Erythroblast (primary cell): ENCODE results near the gene THOP1.

ENCODE experiments used
- GATA1 ChIP-seq: IDR thresholded peaks from 2 replicates; pipeline ENCODE4 v1.6.1; 2011; ENCODE audit warnings: low read depth, mild to moderate bottlenecking, control low read depth, low read length, moderate library complexity
- POLR2A ChIP-seq: IDR thresholded peaks from 2 replicates; pipeline ENCODE4 v1.6.1; 2011; ENCODE audit warnings: mild to moderate bottlenecking, low read length

GRCh38 chr19:2750808-2751437 is 34.4 kb upstream of the THOP1 start:
- no peak for TF ChIP-seq POLR2A
- no peak for TF ChIP-seq GATA1
